Renal pelvis (tissue), 4 donors: ENCODE measurements around the gene VSTM2L. TPM values are rescaled to one million over a fixed set of nuclear protein-coding genes. Genes with fewer than 3 reads are reported as not detected.

Experiments
- DNase-seq: peaks from one replicate; pipeline ENCODE4 v3.0.0-alpha.2; 2013
- polyA plus RNA-seq, 3 donors: library from polyadenylated mRNA; unstranded; fragments of 120-200 nt; gene quantifications; one replicate each; pipeline ENCODE4 v1.2.1, GENCODE V29; 2013; ENCODE audit not compliant: insufficient read length in 3 of 3

Gene VSTM2L
- polyA plus RNA-seq, 3 donors: 1.5 to 3.5 (median 2.1) TPM

GRCh38 chr20:37935435-37935834 lies 32.5 kb downstream of the VSTM2L start:
- DNase-seq: no peak

DNA sequence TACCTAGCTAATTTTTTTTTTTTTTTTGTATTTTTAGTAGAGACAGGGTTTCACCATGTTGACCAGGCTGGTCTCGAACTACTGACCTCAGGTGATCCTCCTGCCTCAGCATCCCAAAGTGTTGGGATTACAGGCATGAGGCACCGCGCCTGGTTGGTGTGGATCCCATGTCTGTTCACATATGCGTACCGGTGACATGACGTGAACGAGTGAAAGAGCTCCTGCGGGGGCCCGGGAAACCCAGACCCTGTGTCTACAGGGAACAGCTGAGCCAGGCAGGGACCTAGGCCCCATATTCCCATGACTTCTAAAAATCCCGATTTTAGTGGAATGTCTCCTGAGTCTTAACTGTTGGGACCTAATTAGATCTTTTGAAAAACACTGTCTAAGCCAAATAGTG lies 33.1 kb downstream of the VSTM2L start:
- DNase-seq: no peak

DNA sequence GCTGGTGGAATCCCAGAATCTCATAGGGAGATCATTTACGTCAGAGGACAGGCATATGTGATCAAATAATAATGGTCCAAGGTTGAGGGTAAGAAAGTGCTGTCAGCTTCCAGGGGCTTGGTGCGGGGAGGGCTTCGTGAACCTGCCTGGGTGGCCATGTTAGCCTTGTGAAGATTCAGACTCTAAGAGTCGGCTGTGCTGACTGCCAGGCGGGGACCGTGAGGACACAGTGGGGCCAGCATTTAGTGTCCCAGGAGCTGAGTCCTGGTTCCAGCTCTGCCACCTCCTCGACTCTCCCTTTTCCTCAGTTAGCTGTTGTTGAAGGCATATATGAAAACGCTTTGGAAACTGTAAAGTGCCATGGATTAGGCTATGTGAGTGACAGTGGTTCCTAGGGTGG lies 33.5 kb downstream of the VSTM2L start:
- DNase-seq: no peak

- DNase-seq: no peak
Measured at GRCh38 chr20:37937686-37938085, 34.8 kb downstream of the VSTM2L start.

DNA sequence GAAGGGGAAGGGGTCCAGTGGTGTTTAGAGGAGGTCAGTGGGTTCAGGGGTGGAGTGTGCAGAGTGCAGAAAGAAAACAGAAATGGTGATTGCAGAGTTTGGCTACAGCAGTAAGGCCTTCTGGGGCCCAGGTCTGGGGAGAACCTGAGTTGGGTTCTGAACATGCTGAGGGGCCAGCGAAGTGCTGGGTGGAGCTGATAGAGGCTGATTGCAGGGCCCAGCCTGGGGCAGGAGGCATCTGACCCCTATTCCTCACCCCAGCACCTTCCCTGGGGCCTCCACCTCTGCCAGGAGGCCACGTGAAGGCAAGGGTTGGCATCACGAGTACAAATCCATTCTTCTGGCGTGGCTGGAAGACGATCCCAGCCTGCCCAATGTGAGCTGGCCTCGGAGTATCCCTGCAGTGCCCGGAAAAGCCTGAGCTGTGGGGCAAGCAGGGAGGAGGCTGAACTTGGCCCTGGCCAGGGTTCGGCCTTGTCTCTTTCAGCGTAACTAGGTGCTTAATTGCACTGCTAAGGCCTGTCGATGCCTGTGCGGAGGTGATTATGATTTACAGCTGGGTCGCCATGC lies 35.3 kb downstream of the VSTM2L start:
- no peak for DNase-seq

DNA sequence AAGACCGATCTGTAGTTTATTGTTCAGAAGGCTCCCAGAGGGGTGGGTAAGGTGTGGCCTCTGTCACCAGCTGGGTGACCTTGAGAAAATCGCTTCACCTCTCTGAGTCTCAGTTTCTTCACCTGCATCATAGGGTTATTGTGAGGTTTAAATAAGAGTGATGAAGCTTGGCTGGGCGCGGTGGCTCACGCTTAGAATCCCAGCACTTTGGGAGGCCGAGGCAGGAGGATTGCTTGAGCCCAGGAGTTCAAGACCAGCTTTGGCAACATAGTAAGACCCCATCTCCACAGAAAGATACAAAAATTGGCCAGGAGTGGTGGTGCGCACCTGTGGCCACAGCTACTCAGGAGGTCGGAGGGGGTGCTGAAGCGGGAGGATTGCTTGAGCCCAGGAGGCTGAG lies 36.0 kb downstream of the VSTM2L start:
- DNase-seq: no peak

- DNase-seq: no peak
Measured at GRCh38 chr20:37939701-37940560, 37.0 kb downstream of the VSTM2L start.

DNA sequence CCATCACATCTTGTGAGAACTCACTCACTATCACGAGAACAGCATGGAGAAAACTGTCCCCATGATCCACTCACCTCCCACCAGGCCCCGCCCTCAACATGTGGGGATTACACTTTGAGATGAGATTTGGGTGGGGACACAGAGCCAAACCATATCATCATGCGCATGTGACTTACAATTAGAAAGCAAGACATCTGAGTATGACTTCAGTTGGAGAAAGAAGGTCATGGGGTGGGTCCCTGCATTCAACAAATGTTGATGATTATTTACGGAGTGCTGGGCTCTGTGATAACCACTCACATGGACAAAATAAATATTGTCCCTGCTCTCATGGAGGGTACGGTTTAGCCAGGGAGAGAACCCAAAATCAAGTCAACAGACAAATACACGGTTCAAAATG lies 37.9 kb downstream of the VSTM2L start:
- DNase-seq: no peak

DNA sequence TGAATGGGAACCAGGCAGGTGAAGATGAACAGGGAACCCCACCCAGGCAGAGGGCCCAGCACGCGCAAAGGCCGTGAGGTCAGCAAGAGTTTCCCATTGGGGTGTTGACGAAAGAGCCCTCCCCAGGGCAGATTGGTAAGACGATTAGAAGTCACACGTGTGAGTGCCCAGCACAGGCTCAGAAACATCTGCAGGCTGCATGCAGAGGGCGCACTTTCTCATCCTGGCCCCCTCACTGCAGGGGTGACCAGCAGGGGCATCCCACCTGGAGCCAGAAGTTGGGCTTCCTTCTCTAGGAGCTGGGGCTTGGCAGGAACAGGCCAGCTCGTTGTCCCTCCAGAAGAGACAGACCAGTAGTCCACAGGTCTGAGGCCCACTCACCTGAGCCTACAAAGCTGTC lies 38.4 kb downstream of the VSTM2L start:
- no peak for DNase-seq

- DNase-seq: no peak
Measured at GRCh38 chr20:37941992-37942391, 39.1 kb downstream of the VSTM2L start.

GRCh38 chr20:37943033-37943432 lies 40.1 kb downstream of the VSTM2L start:
- no peak for DNase-seq

DNA sequence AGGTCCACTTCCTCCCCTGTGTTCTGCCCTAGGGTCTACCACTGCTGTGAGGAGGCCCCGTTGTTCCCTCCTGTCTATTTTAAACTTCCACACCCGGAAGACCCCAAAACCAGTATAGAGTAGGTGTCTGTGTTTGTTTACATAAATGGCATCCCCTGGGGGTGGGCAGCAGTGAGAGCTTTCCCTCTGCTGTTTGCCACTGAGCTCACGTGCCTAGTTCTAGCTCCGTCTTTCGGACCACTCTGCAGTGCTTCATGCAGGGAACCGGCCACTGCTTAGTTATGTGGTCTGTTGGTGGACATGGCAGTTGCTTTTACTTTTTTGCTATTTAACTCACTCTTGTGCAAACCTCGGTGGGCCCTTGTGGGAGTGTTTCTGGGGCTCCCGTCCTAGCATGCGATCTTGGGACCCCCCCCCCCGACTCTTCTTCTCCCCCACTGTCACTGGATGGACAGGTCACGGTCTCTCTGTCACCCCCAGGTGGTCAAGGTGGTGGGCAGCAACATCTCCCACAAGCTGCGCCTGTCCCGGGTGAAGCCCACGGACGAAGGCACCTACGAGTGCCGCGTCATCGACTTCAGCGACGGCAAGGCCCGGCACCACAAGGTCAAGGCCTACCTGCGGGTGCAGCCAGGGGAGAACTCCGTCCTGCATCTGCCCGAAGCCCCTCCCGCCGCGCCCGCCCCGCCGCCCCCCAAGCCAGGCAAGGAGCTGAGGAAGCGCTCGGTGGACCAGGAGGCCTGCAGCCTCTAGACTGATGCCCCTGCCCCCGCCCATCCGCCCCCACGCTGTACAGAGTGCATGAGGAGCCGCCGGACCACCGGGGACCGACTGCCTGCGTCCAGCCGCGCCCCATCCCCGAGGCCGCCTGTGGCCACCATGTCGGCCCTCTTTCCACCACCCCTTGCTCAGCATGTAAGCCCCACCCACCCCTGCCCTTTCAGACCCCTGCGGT lies 40.9 kb downstream of the VSTM2L start:
- DNase-seq: no peak

GRCh38 chr20:37944456-37944981 lies 41.6 kb downstream of the VSTM2L start:
- DNase-seq: no peak

GRCh38 chr20:37945091-37945547 lies 42.2 kb downstream of the VSTM2L start:
- no peak for DNase-seq

GRCh38 chr20:37946946-37947345 lies 44.0 kb downstream of the VSTM2L start:
- no peak for DNase-seq

DNA sequence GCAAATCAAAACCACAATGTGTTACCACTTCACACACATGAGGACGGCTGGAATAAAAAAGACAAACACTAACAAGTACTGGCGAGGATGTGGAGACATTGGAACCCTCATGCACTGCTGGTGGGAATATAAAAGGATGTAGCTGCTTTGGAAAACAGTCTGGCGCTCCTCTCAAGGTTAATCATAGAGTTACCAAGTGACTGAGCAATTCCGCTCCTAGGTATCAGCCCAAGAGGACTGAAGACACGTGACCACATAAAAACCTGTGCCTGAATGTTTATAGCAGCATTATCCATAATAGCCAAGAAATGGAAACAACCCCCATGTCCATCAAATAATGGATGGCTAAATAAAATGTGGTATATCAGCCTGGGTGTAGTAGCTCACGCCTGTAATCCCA lies 45.0 kb downstream of the VSTM2L start:
- DNase-seq: no peak

DNA sequence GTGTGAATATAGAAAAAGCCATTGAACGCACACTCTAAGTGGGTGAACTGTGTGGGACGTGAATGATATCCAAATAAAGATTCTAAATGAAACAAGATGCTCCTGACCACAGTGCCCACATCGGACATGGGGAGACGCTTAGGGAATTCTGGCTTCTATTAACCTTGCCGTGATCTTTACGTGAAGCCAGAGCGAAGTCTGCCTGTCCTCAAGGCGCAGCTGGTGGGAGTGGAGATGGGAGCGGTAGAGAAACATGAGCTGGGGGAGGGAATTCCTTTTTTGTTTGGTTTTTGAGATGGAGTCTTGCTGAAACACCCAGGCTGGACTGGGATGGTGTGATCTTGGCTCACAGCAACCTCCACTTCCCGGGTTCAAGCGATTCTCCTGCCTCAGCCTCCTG lies 46.0 kb downstream of the VSTM2L start:
- no peak for DNase-seq

DNA sequence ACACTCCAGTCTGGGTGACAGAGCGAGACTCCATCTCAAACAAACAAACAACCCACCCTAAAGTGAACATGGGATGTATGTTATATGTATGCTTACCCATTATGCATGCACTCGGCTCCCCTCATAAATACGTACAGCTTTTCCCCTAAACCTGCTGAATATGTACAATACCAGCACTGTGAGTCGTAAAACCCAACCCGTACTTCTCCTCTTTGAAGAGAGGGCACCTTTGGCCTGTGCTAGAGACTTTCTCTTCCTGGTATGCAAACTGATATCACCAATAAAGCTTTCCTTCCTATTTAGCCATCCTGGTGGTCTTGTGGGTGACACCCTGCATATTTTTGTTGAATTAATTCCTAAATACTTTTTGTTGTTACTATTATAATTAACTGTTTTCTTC lies 51.3 kb downstream of the VSTM2L start:
- no peak for DNase-seq

- DNase-seq: no peak
Measured at GRCh38 chr20:37954626-37955025, 51.7 kb downstream of the VSTM2L start.

GRCh38 chr20:37955511-37955910 lies 52.6 kb downstream of the VSTM2L start:
- no peak for DNase-seq

DNA sequence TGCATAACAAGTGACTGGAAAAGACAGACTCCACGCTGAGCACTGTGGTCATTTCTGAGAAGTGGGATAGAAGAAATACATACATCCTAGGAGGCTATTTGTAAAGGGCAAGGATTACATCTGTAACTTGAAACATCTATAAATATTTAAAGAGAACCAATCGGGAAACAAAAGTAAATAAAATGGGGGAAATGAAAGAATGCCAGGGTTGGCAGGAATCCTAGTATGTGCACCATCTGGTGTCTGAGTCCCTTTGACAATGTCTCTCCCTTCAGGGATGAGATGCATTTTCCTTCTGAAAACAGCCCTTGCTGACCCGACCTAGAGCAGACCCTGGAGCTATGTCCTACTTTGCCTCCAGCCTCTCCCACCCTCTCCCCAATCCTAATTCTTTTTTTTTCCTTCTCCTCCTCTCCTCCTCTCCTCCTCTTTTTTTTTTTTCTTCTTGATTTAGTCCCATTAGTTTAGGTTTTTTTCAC lies 53.2 kb downstream of the VSTM2L start:
- no peak for DNase-seq
